Esophagus squamous epithelium (tissue), 5 donors: ENCODE results near the gene SFTPB. TPM values are rescaled to one million over a fixed set of nuclear protein-coding genes. Genes with fewer than 3 reads are reported as not detected.

Experiments used
- DNase-seq: peaks from one replicate; lab custom pipeline; 2025; lab: John Stamatoyannopoulos, UW
- H3K27ac ChIP-seq, 4 donors: fragments of 200-600 bp; sonication (generic); one replicate each; pipeline ENCODE4 v1.5.1; 2016 to 2019; ENCODE audit warnings: mild to moderate bottlenecking in 1 of 4
- H3K27me3 ChIP-seq, 4 donors: fragments of 200-600 bp; sonication (generic); 1 replicate in 3 of 4; 2 replicates in 1 of 4; pipeline versions ENCODE4 v1.5.1 to v1.6.0; 2017 to 2021; ENCODE audit warnings: antibody characterized with exemption in 1 of 4
- H3K36me3 ChIP-seq, 3 donors: fragments of 200-600 bp; sonication (generic); one replicate each; pipeline ENCODE4 v1.5.1; 2016 to 2019
- H3K4me1 ChIP-seq, 3 donors: fragments of 200-600 bp; sonication (generic); one replicate each; pipeline ENCODE4 v1.5.1; 2017 to 2019
- H3K4me3 ChIP-seq, 4 donors: fragments of 200-600 bp; sonication (generic); 1 replicate in 3 of 4; 2 replicates in 1 of 4; pipeline ENCODE4 v1.5.1; 2016 to 2019; ENCODE audit warnings: mild to moderate bottlenecking in 2 of 4, moderate library complexity in 1 of 4
- H3K9me3 ChIP-seq, 3 donors: fragments of 200-600 bp; sonication (generic); one replicate each; pipeline ENCODE4 v1.5.1; 2016 to 2019
- CTCF ChIP-seq, 6 experiments: fragments of 450-650 bp in 4 of 6; fragments of 200-600 bp in 2 of 6; sonication (generic) in 2 of 6; IDR thresholded peaks; one replicate each; pipeline ENCODE4 v1.5.1; 2016 to 2019; ENCODE audit warnings: antibody characterized with exemption in 6 of 6, mild to moderate bottlenecking in 4 of 6, moderate library complexity in 4 of 6
- POLR2A ChIP-seq, 4 donors: fragments of 450-650 bp; IDR thresholded peaks; one replicate each; pipeline ENCODE4 v1.6.1; 2017; ENCODE audit warnings: antibody characterized with exemption in 4 of 4, mild to moderate bottlenecking in 4 of 4, moderate library complexity in 3 of 4
- WGBS, 2 donors: methylation state at CpG; one replicate each; pipeline ENCODE4 v1.1.5; 2018; 5-methylcytosine and 5-hydroxymethylcytosine counted together
- intact Hi-C: fragments of 100-400 bp; cut with DNase I; formaldehyde crosslinking; loops from one replicate; pipeline ENCODE4 v1.15.0; 2022
- total RNA-seq, 4 donors: library from RNA; depleted of rRNA; stranded (reverse); fragments of >200 nt; gene quantifications; one replicate each; pipeline ENCODE4 v1.1.0, GENCODE V29; 2016
- donor health status: DM: yes; HTN: yes; CAD: no.

Gene SFTPB
- total RNA-seq, 4 donors from 2014 or later = not detected

GRCh38 chr2:85666435-85667316 is 1.3 kb downstream of the SFTPB start:
- no peak for DNase-seq
- H3K4me1 ChIP-seq = peaks cover 0 to 15% (median 0%) of the 10 kb centered on the region in 3 donors
- H3K36me3 ChIP-seq = no peaks in the 10 kb centered on the region
- intact Hi-C loops = no loop called here
- no peaks in the 10 kb centered on the region for H3K9me3 ChIP-seq
- H3K27me3 ChIP-seq = no peaks in the 10 kb centered on the region
- TF ChIP-seq CTCF (IDR thresholded peaks at IDR 0.05) (no peak), POLR2A (IDR thresholded peaks at IDR 0.05) (no peak)
- peak overlapping the region in 1 of 4 donors; percentile 14 for H3K27ac ChIP-seq
- WGBS, 2 donors = 54 to 73% methylated on average over 7 of the region's 11 CpGs
- no peak overlapping the region for H3K4me3 ChIP-seq

GRCh38 chr2:85666016-85666415 is 2.0 kb downstream of the SFTPB start:
- WGBS, 2 donors = 78 to 92% methylated on average over 5 to 6 of the region's 6 CpGs
- no peak overlapping the region for H3K4me3 ChIP-seq
- intact Hi-C loops = no loop called here
- no peaks in the 10 kb centered on the region for H3K27me3 ChIP-seq
- DNase-seq = no peak
- no peak for TF ChIP-seq CTCF (IDR thresholded peaks at IDR 0.05)
- no peak for TF ChIP-seq POLR2A (IDR thresholded peaks at IDR 0.05)
- no peaks in the 10 kb centered on the region for H3K36me3 ChIP-seq
- no peak overlapping the region for H3K27ac ChIP-seq
- no peaks in the 10 kb centered on the region for H3K9me3 ChIP-seq
- peaks cover 0 to 22% (median 0%) of the 10 kb centered on the region in 3 donors for H3K4me1 ChIP-seq

GRCh38 chr2:85665264-85665937 is 2.6 kb downstream of the SFTPB start:
- WGBS, 2 donors = 69 to 82% methylated on average over 3 to 5 of the region's 11 CpGs
- no peak for TF ChIP-seq POLR2A (IDR thresholded peaks at IDR 0.05)
- TF ChIP-seq CTCF (IDR thresholded peaks at IDR 0.05) = no peak
- Histone ChIP-seq H3K36me3 (no peaks in the 10 kb centered on the region), H3K27me3 (no peaks in the 10 kb centered on the region), H3K9me3 (no peaks in the 10 kb centered on the region), H3K4me1 (peaks cover 0 to 27% (median 0%) of the 10 kb centered on the region in 3 donors), H3K4me3 (no peak overlapping the region), H3K27ac (no peak overlapping the region)
- DNase-seq = no peak
- intact Hi-C loops = no loop called here

- TF ChIP-seq CTCF (IDR thresholded peaks at IDR 0.05) = no peak
- no peak for TF ChIP-seq POLR2A (IDR thresholded peaks at IDR 0.05)
- H3K9me3 ChIP-seq = no peaks in the 10 kb centered on the region
- intact Hi-C loops = no loop called here
- no peak overlapping the region for H3K4me3 ChIP-seq
- WGBS, 2 donors = 87 to 89% methylated on average over 18 to 21 of the region's 23 CpGs
- peaks cover 0 to 9% (median 0%) of the 10 kb centered on the region in 3 donors for H3K36me3 ChIP-seq
- H3K4me1 ChIP-seq = peaks cover 0 to 27% (median 0%) of the 10 kb centered on the region in 3 donors
- H3K27me3 ChIP-seq = no peaks in the 10 kb centered on the region
- no peak for DNase-seq
- no peak overlapping the region for H3K27ac ChIP-seq
These were observed 4.1 kb downstream of the SFTPB start for GRCh38 chr2:85663594-85664565.
